Fibroblast of mammary gland (primary cell): ENCODE results near the gene TMEM208.
A peak's percentile ranks its signal among the peaks of the same experiment; 100 is the strongest.

Source experiments
- DNase-seq: peaks from one replicate; pipeline ENCODE4 v3.0.0-alpha.2; 2010; ENCODE audit warnings: low read depth
- H3K4me3 ChIP-seq: 2 replicates; pipeline ENCODE4 v1.5.1; 2011; ENCODE audit warnings: low read depth, mild to moderate bottlenecking, low read length, moderate library complexity; ENCODE audit not compliant: control insufficient read depth
- TF ChIP-seq, protein P1 (sequence below): conservative IDR thresholded peaks from 2 replicates; pipeline ENCODE4 v1.5.1; 2011; ENCODE audit warnings: low read depth, low read length, inconsistent platforms; ENCODE audit not compliant: control insufficient read depth, insufficient read depth

The TMEM208 gene

GRCh38 chr16:67215706-67216105 is 11.2 kb upstream of the TMEM208 start:
- TF ChIP-seq, protein P1, sequence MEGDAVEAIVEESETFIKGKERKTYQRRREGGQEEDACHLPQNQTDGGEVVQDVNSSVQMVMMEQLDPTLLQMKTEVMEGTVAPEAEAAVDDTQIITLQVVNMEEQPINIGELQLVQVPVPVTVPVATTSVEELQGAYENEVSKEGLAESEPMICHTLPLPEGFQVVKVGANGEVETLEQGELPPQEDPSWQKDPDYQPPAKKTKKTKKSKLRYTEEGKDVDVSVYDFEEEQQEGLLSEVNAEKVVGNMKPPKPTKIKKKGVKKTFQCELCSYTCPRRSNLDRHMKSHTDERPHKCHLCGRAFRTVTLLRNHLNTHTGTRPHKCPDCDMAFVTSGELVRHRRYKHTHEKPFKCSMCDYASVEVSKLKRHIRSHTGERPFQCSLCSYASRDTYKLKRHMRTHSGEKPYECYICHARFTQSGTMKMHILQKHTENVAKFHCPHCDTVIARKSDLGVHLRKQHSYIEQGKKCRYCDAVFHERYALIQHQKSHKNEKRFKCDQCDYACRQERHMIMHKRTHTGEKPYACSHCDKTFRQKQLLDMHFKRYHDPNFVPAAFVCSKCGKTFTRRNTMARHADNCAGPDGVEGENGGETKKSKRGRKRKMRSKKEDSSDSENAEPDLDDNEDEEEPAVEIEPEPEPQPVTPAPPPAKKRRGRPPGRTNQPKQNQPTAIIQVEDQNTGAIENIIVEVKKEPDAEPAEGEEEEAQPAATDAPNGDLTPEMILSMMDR: no peak
- DNase-seq: no peak
- H3K4me3 ChIP-seq: no peak overlapping the region

DNA sequence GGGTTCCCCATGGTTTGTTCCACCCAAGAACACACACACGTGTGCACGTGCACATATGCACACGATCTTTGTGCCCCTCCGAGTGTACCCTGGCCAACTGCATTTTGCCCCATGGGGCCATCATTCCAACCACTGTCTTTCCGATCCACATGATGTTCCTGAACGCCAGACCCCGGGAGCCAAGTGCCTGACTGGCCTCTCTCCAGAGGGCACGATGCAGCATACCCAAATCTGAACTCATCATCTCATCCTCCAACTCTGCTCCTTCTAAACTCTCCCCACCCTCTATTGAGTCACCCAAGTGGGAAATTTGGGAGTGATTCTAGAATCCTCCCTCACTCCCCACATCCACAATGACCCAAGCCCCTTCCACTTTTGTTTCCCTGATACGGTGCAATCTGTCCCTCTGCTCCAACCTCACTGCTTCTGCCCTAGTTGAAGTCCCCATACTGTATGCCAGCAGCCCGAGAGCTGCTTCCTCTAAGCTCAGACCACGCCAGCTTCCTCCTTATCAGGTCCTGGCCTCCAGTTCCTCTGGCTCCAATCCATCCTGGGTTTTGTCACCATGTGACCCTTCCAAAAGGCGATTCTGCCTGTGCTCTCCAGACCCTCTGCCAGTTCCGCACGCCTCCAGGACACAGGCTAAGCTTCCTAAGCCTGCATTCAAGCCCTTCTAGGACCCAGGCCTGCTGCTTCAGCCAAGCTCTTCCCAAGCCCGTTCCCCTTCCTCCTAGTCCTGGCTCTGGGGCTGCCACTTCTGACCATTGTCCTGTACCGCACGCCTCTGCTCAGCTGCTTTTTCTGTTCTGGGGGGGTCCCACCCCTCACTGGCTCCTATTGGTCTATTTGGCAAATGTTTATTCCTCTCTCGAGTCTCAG is 10.1 kb upstream of the TMEM208 start:
- TF ChIP-seq, protein P1: no peak
- H3K4me3 ChIP-seq: no peak overlapping the region
- DNase-seq: no peak

DNA sequence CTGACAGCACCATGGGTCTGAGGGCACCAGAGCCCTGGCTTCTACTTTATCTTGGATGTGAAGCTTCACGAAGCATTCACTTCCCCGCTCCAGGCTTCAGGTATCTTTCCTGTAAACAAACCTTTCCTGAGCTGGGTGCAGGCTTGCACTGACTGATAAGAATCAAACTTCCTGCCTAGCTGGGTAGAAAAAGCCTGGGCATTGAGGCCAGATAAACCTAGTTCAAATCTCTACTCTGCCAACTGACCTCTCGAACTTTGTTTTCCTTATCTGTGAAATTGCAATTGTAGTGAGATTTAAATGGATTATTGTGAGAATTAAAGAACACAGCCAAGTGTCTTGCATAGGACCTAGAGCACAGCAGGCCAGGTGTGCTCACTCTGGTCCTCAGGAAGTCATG is 2.9 kb upstream of the TMEM208 start:
- TF ChIP-seq, protein P1: no peak
- DNase-seq: no peak
- no peak overlapping the region for H3K4me3 ChIP-seq

DNA sequence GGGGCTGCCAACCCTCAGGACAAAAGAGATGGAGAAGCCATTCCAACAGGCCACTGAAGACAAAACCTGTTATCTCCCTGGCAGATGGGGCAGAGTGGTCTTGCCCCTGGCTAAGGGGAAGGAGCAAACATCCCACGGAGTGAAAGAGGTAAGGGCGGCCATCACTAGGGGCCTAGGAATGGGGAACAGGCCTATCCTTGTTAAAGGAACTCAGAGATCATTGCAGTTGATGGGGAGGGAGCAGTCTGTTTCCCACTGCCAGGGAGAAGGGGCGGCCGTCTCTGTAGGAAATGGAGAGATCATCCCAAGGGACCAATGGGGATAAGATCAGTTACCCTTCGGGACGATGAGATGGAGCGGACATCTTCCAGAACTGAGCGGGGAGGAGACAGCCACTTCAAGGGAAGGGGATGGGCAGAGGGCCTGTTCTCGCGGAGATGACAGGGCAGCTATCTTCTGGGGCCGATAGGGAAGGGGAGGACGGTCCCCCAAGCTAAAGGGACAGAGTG is 581 bp upstream of the TMEM208 start:
- H3K4me3 ChIP-seq: peak overlapping the region; percentile 97
- TF ChIP-seq, protein P1: no peak
- no peak for DNase-seq

DNA sequence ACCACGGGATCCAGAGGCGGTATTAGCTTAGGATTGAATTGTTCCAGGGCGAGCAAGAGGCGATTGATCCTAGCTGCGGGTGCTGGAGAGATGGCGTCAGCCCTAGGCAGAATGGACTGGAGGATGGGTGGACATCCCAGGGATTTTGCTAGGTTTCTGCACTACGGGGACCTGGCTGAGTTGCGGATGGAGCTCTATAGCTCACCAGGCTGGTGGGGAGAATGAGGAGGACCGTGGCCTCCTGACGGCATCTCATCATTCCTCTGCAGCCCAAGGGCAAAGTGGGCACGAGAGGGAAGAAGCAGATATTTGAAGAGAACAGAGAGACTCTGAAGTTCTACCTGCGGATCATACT is 614 bp downstream of the TMEM208 start:
- H3K4me3 ChIP-seq: peak overlapping the region; percentile 97
- TF ChIP-seq, protein P1: no peak
- DNase-seq: no peak

GRCh38 chr16:67228034-67228785 is 1.3 kb downstream of the TMEM208 start:
- no peak for DNase-seq
- TF ChIP-seq, protein P1: no peak

More at GRCh38 chr16:67228034-67228785, 1.3 kb downstream of the TMEM208 start:
- peak overlapping the region; percentile 97 for H3K4me3 ChIP-seq
